Uterus (tissue), 4 donors: ENCODE measurements around the gene PPP2R2B. TPM values are rescaled to one million over a fixed set of nuclear protein-coding genes. Genes with fewer than 3 reads are reported as not detected.

ENCODE experiments used
- DNase-seq, 2 donors: peaks; one replicate each; pipeline ENCODE4 v3.0.0-alpha.2; 2019 to 2020
- H3K27ac ChIP-seq, 2 donors: fragments of 200-600 bp; sonication (generic); 1 replicate in 1 of 2; 2 replicates in 1 of 2; pipeline ENCODE4 v1.5.1; 2016 to 2018
- H3K27me3 ChIP-seq, 2 donors: fragments of 200-600 bp; sonication (generic); one replicate each; pipeline ENCODE4 v1.5.1; 2018 to 2019; ENCODE audit warnings: control low read depth in 1 of 2
- H3K36me3 ChIP-seq, 2 donors: fragments of 200-600 bp; sonication (generic); one replicate each; pipeline ENCODE4 v1.5.1; 2019; ENCODE audit warnings: control low read depth in 1 of 2
- H3K4me1 ChIP-seq, 2 donors: fragments of 200-600 bp; sonication (generic); one replicate each; pipeline ENCODE4 v1.5.1; 2018 to 2019; ENCODE audit warnings: control low read depth in 1 of 2
- H3K4me3 ChIP-seq, 2 donors: fragments of 200-600 bp; sonication (generic); 1 replicate in 1 of 2; 2 replicates in 1 of 2; pipeline ENCODE4 v1.5.1; 2018 to 2019; ENCODE audit warnings: mild to moderate bottlenecking in 1 of 2
- H3K9me3 ChIP-seq, 2 donors: fragments of 200-600 bp; sonication (generic); one replicate each; pipeline ENCODE4 v1.5.1; 2019; ENCODE audit warnings: control low read depth in 1 of 2
- CTCF ChIP-seq, 4 experiments: fragments of 200-600 bp in 2 of 4; fragments of 450-650 bp in 2 of 4; sonication (generic) in 2 of 4; IDR thresholded peaks; one replicate each; pipeline ENCODE4 v1.5.1; 2016 to 2019; ENCODE audit warnings: antibody characterized with exemption in 4 of 4, mild to moderate bottlenecking in 2 of 4, moderate library complexity in 1 of 4
- POLR2A ChIP-seq, 2 donors: fragments of 450-650 bp; IDR thresholded peaks; one replicate each; pipeline ENCODE4 v1.6.1; 2016; ENCODE audit warnings: antibody characterized with exemption in 2 of 2, mild to moderate bottlenecking in 1 of 2, moderate library complexity in 1 of 2
- intact Hi-C: fragments of 100-400 bp; cut with DNase I; formaldehyde crosslinking; loops from one replicate; pipeline ENCODE4 v1.15.1; 2023; ENCODE audit warnings: low total_unique reads
- total RNA-seq, 4 donors: library from RNA; depleted of rRNA in 3 of 4; stranded (reverse); fragments of >200 nt in 3 of 4; gene quantifications; one replicate each; pipeline versions ENCODE4 v1.1.0 to v1.2.4, GENCODE V29; 2014 to 2023
- donor health status: DM: yes; HTN: yes; CAD: no.

PPP2R2B gene
- total RNA-seq, 4 donors from 2014 or later, result 0.26 to 14.8 (median 2.0) TPM; not detected in 1

GRCh38 chr5:146628950-146629349, 249.6 kb downstream of the PPP2R2B start:
- H3K4me1 ChIP-seq, result no peaks in the 10 kb centered on the region
- H3K36me3 ChIP-seq, result no peaks in the 10 kb centered on the region
- no peak for DNase-seq
- H3K27ac ChIP-seq, result no peak overlapping the region
- TF ChIP-seq CTCF (IDR thresholded peaks at IDR 0.05), result no peak
- TF ChIP-seq POLR2A (IDR thresholded peaks at IDR 0.05), result no peak
- no peaks in the 10 kb centered on the region for H3K9me3 ChIP-seq
- intact Hi-C loops, result no loop called here
- no peak overlapping the region for H3K4me3 ChIP-seq
- no peaks in the 10 kb centered on the region for H3K27me3 ChIP-seq

- H3K4me3 ChIP-seq, result no peak overlapping the region
- no peaks in the 10 kb centered on the region for H3K4me1 ChIP-seq
- intact Hi-C loops, result no loop called here
- DNase-seq, result no peak
- no peaks in the 10 kb centered on the region for H3K27me3 ChIP-seq
- TF ChIP-seq CTCF (IDR thresholded peaks at IDR 0.05), result no peak
- no peak for TF ChIP-seq POLR2A (IDR thresholded peaks at IDR 0.05)
- H3K36me3 ChIP-seq, result no peaks in the 10 kb centered on the region
- no peaks in the 10 kb centered on the region for H3K9me3 ChIP-seq
- no peak overlapping the region for H3K27ac ChIP-seq
These were observed 251.6 kb downstream of the PPP2R2B start for GRCh38 chr5:146626936-146627335.

- no peak overlapping the region for H3K27ac ChIP-seq
- intact Hi-C loops, result no loop called here
- no peaks in the 10 kb centered on the region for H3K4me1 ChIP-seq
- H3K27me3 ChIP-seq, result no peaks in the 10 kb centered on the region
- no peaks in the 10 kb centered on the region for H3K9me3 ChIP-seq
- no peak for DNase-seq
- no peak overlapping the region for H3K4me3 ChIP-seq
- no peak for TF ChIP-seq CTCF (IDR thresholded peaks at IDR 0.05)
- no peak for TF ChIP-seq POLR2A (IDR thresholded peaks at IDR 0.05)
- no peaks in the 10 kb centered on the region for H3K36me3 ChIP-seq
These were observed 254.4 kb downstream of the PPP2R2B start for GRCh38 chr5:146624179-146624578.

- H3K27ac ChIP-seq, result no peak overlapping the region
- no peak for TF ChIP-seq POLR2A (IDR thresholded peaks at IDR 0.05)
- TF ChIP-seq CTCF (IDR thresholded peaks at IDR 0.05), result no peak
- intact Hi-C loops, result no loop called here
- no peak overlapping the region for H3K4me3 ChIP-seq
- no peak for DNase-seq
- H3K9me3 ChIP-seq, result no peaks in the 10 kb centered on the region
- H3K27me3 ChIP-seq, result no peaks in the 10 kb centered on the region
- no peaks in the 10 kb centered on the region for H3K36me3 ChIP-seq
- no peaks in the 10 kb centered on the region for H3K4me1 ChIP-seq
These were observed 254.9 kb downstream of the PPP2R2B start for GRCh38 chr5:146623666-146624065.

- no peak for DNase-seq
- no peaks in the 10 kb centered on the region for H3K36me3 ChIP-seq
- intact Hi-C loops, result no loop called here
- H3K27me3 ChIP-seq, result no peaks in the 10 kb centered on the region
- H3K4me1 ChIP-seq, result no peaks in the 10 kb centered on the region
- no peak overlapping the region for H3K27ac ChIP-seq
- TF ChIP-seq POLR2A (IDR thresholded peaks at IDR 0.05) (no peak), CTCF (IDR thresholded peaks at IDR 0.05) (no peak)
- no peak overlapping the region for H3K4me3 ChIP-seq
- no peaks in the 10 kb centered on the region for H3K9me3 ChIP-seq
These were observed 255.5 kb downstream of the PPP2R2B start for GRCh38 chr5:146623009-146623408.
